ENCODE results near the gene LOXHD1.

DNA sequence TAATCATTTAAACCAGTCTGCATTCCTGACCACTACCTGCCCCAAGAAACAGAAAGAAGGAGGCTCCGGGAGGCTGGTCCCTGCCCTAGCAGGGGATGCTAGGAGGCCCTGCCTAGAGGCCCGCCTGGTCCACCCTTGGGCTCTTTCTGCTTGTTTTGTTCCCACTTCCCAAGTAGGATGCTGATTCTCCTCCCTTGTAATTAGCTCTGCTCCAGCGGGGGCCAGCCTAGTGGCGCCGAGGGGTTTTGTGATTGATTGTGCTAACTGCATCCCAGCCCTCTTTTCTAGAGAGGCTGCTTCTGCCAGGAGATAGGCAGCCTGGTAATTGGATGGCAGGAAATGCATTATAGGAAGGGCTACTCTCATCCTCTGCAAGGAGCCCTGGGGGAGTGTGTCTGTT is 220.0 kb downstream of the LOXHD1 start:
- TF ChIP-seq, protein P1, sequence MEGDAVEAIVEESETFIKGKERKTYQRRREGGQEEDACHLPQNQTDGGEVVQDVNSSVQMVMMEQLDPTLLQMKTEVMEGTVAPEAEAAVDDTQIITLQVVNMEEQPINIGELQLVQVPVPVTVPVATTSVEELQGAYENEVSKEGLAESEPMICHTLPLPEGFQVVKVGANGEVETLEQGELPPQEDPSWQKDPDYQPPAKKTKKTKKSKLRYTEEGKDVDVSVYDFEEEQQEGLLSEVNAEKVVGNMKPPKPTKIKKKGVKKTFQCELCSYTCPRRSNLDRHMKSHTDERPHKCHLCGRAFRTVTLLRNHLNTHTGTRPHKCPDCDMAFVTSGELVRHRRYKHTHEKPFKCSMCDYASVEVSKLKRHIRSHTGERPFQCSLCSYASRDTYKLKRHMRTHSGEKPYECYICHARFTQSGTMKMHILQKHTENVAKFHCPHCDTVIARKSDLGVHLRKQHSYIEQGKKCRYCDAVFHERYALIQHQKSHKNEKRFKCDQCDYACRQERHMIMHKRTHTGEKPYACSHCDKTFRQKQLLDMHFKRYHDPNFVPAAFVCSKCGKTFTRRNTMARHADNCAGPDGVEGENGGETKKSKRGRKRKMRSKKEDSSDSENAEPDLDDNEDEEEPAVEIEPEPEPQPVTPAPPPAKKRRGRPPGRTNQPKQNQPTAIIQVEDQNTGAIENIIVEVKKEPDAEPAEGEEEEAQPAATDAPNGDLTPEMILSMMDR (IDR thresholded peaks at IDR 0.05): no peak
- no peak for TF ChIP-seq POLR2A (IDR thresholded peaks at IDR 0.05)

Data from uterus (tissue), 2 donors.